ENCODE results near the gene ANAPC13.

Gene ANAPC13

DNA sequence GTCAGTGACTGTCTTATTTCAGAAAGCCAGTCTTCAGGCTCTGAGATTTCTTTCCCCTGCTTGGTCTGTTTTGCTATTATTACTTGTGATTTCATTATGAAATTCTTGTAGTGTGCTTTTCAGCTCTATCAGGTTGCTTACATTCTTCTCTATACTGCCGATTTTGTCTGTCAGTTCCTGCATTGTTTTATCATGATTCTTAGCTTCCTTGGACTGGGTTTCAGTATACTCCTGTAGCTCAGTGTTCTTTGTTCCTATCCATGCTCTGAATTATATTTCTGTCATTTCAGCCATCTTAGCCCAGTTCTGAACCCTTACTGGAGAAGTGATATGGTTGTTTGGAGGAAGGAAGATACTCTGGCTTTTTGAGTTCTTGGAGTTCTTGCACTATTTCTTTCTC, 40.5 kb upstream of the ANAPC13 start:
- Histone ChIP-seq H3K4me1 (ENCODE audit: control insufficient read depth in 1 of 2, insufficient read depth in 1 of 2, low read depth in 1 of 2, low read length in 1 of 2) (peaks cover 0 to 9% of the 10 kb centered on the region in 2 experiments), H3K27me3 (no peaks in the 10 kb centered on the region), H3K36me3 (no peaks in the 10 kb centered on the region), H3K4me3 (ENCODE audit: low read depth in 1 of 2, low read length in 1 of 2) (no peak overlapping the region), H3K27ac (peak overlapping the region; percentile 40), H3K9me3 (no peaks in the 10 kb centered on the region)
- TF ChIP-seq, protein P1, sequence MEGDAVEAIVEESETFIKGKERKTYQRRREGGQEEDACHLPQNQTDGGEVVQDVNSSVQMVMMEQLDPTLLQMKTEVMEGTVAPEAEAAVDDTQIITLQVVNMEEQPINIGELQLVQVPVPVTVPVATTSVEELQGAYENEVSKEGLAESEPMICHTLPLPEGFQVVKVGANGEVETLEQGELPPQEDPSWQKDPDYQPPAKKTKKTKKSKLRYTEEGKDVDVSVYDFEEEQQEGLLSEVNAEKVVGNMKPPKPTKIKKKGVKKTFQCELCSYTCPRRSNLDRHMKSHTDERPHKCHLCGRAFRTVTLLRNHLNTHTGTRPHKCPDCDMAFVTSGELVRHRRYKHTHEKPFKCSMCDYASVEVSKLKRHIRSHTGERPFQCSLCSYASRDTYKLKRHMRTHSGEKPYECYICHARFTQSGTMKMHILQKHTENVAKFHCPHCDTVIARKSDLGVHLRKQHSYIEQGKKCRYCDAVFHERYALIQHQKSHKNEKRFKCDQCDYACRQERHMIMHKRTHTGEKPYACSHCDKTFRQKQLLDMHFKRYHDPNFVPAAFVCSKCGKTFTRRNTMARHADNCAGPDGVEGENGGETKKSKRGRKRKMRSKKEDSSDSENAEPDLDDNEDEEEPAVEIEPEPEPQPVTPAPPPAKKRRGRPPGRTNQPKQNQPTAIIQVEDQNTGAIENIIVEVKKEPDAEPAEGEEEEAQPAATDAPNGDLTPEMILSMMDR (IDR thresholded peaks at IDR 0.05): no peak

DNA sequence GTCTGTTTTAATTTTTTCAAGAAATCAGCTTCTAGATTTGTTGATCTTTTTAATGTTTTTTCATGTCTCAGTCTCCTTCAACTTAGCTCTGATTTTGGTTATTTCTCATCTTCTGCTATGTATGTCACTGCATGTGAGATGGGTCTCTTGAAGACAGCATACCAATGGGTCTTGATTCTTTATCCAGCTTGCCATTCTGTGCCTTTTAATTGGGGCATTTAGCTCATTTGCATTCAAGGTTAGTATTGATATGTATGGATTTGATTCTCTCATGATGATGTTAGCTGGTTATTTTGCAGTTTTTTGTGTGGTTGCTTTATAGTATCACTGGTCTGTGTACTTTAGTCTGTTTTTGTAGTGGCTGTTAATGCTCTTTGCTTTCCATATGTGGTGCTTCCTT, 39.5 kb upstream of the ANAPC13 start:
- peaks cover 0 to 9% of the 10 kb centered on the region in 2 experiments for H3K4me1 ChIP-seq (ENCODE audit: control insufficient read depth in 1 of 2, insufficient read depth in 1 of 2, low read depth in 1 of 2, low read length in 1 of 2)
- no peak overlapping the region for H3K4me3 ChIP-seq (ENCODE audit: low read depth in 1 of 2, low read length in 1 of 2)
- H3K9me3 ChIP-seq: no peaks in the 10 kb centered on the region
- H3K36me3 ChIP-seq: no peaks in the 10 kb centered on the region
- no peaks in the 10 kb centered on the region for H3K27me3 ChIP-seq
- TF ChIP-seq, protein P1 (IDR thresholded peaks at IDR 0.05): no peak
- H3K27ac ChIP-seq: no peak overlapping the region

DNA sequence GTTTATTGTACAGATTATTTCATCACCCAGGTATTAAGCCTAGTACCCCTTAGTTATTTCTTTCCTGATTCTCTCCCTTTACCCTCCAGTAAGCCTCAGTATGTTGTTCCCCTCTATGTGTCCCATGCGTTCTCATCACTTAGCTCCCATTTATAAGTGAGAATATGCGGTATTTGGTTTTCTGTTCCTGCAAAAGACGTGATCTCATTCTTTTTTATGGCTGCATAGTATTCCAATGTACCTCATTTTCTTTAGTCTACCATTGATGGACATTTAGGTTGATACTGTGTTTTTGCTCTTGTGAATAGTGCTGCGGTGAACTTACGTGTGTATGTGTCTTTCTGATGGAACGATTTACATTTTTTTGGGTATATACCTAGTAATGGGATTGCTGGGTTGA, 36.8 kb upstream of the ANAPC13 start:
- TF ChIP-seq, protein P1 (IDR thresholded peaks at IDR 0.05): no peak
- Histone ChIP-seq H3K27me3 (no peaks in the 10 kb centered on the region), H3K27ac (no peak overlapping the region), H3K36me3 (no peaks in the 10 kb centered on the region), H3K4me1 (ENCODE audit: control insufficient read depth in 1 of 2, insufficient read depth in 1 of 2, low read depth in 1 of 2, low read length in 1 of 2) (peaks cover 8 to 18% of the 10 kb centered on the region in 2 experiments), H3K4me3 (ENCODE audit: low read depth in 1 of 2, low read length in 1 of 2) (no peak overlapping the region), H3K9me3 (no peaks in the 10 kb centered on the region)

DNA sequence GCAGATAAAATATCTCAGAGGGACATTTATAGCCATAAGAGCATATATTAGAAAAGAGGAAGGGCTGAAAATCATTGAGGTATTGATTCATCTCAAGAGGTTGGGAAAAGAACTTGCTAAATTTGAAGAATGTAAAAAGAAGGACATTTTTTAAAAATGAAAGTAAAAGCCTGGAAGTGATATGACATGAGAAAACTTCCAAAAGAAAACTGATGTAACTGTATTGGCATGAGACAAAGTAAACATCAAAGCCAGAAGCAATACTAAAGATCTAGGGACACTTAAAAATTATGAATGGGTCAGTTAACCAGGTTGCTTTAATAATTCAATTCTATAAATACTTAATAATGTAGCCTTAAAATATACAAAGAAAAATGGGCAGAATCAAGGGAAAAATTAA, 32.0 kb upstream of the ANAPC13 start:
- H3K9me3 ChIP-seq: no peaks in the 10 kb centered on the region
- H3K27me3 ChIP-seq: no peaks in the 10 kb centered on the region
- H3K36me3 ChIP-seq: no peaks in the 10 kb centered on the region
- H3K27ac ChIP-seq: peak overlapping the region; percentile 51
- no peak overlapping the region for H3K4me3 ChIP-seq (ENCODE audit: low read depth in 1 of 2, low read length in 1 of 2)
- TF ChIP-seq, protein P1 (IDR thresholded peaks at IDR 0.05): no peak
- H3K4me1 ChIP-seq (ENCODE audit: control insufficient read depth in 1 of 2, insufficient read depth in 1 of 2, low read depth in 1 of 2, low read length in 1 of 2): peaks cover 8 to 9% of the 10 kb centered on the region in 2 experiments

DNA sequence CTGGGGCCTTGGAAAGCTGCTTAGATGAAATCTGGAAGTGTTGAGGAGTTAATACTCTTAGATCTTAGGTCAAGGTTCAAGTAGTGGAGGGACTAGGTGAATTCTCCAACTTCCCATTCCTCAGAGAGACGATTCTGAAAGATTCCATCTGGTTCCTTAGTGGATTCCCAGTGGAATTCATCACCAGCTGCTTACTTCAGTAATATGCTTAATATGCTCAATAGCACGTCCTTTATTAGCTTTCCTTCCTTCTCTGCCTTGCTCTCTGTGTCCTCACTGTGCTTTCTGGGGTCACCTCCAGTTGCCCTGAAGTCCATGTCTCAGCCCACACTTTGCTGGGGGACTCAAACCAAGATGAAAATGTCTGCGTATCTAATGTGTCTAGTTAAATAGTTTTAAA, 31.1 kb upstream of the ANAPC13 start:
- no peaks in the 10 kb centered on the region for H3K27me3 ChIP-seq
- peak overlapping the region; percentile 51 for H3K27ac ChIP-seq
- TF ChIP-seq, protein P1 (IDR thresholded peaks at IDR 0.05): no peak
- H3K36me3 ChIP-seq: no peaks in the 10 kb centered on the region
- H3K4me3 ChIP-seq (ENCODE audit: low read depth in 1 of 2, low read length in 1 of 2): no peak overlapping the region
- H3K9me3 ChIP-seq: no peaks in the 10 kb centered on the region
- H3K4me1 ChIP-seq (ENCODE audit: control insufficient read depth in 1 of 2, insufficient read depth in 1 of 2, low read depth in 1 of 2, low read length in 1 of 2): peaks cover 11 to 15% of the 10 kb centered on the region in 2 experiments

DNA sequence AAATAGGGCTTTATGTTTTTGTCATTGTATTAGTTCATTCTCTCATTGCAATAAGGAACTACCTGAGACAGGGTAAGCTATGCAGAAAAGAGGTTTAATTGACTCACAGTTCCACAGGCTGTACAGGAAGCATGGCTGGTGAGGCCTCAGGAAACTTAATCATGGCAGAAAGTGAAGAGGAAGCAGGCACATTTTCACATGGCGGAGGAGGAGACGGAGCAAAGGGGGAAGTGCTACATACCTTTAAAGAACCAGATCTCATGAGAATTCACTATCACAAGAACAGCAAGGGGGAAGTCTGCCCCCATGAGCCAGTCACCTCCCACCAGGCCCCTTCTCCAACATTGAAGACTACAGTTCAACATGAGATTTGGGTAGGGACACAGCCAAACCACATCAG, 25.7 kb upstream of the ANAPC13 start:
- Histone ChIP-seq H3K4me1 (ENCODE audit: control insufficient read depth in 1 of 2, insufficient read depth in 1 of 2, low read depth in 1 of 2, low read length in 1 of 2) (peaks cover 19 to 29% of the 10 kb centered on the region in 2 experiments), H3K9me3 (no peaks in the 10 kb centered on the region), H3K36me3 (peaks cover 14% of the 10 kb centered on the region), H3K4me3 (ENCODE audit: low read depth in 1 of 2, low read length in 1 of 2) (peak overlapping the region in 1 of 2 experiments; percentile 25), H3K27ac (peak overlapping the region; percentile 94), H3K27me3 (no peaks in the 10 kb centered on the region)
- TF ChIP-seq, protein P1 (IDR thresholded peaks at IDR 0.05): peak; percentile 11
